22Rv1 (cell line): ENCODE measurements around the gene SCUBE1.

ENCODE experiments used
- H3K27ac ChIP-seq: fragments of 450-650 bp; 2 replicates; pipeline ENCODE4 v1.5.1; 2017
- CTCF ChIP-seq: fragments of 450-650 bp; IDR thresholded peaks from 2 replicates; pipeline ENCODE4 v1.5.1; 2017; ENCODE audit warnings: mild to moderate bottlenecking
- ZFX ChIP-seq: fragments of 450-650 bp; IDR thresholded peaks from 2 replicates; pipeline ENCODE4 v1.6.1; 2017; ENCODE audit warnings: antibody characterized with exemption, borderline replicate concordance

SCUBE1 gene

GRCh38 chr22:43343670-43344519 is 723 bp upstream of the SCUBE1 start:
- no peak for TF ChIP-seq CTCF
- TF ChIP-seq ZFX: no peak

GRCh38 chr22:43342347-43343261 is 568 bp downstream of the SCUBE1 start:
- no peak overlapping the region for H3K27ac ChIP-seq
- no peak for TF ChIP-seq CTCF
- TF ChIP-seq ZFX: no peak

More at GRCh38 chr22:43343670-43344519, 723 bp upstream of the SCUBE1 start:
- no peak overlapping the region for H3K27ac ChIP-seq

GRCh38 chr22:43341565-43341964 is 1.6 kb downstream of the SCUBE1 start:
- TF ChIP-seq ZFX (no peak), CTCF (no peak)
- H3K27ac ChIP-seq: no peak overlapping the region

- TF ChIP-seq ZFX: no peak
- no peak for TF ChIP-seq CTCF
- H3K27ac ChIP-seq: no peak overlapping the region
Measured at GRCh38 chr22:43338766-43339345, 4.3 kb downstream of the SCUBE1 start.

GRCh38 chr22:43337946-43338345 is 5.2 kb downstream of the SCUBE1 start:
- no peak overlapping the region for H3K27ac ChIP-seq
- TF ChIP-seq CTCF (no peak), ZFX (no peak)

GRCh38 chr22:43337385-43337784 is 5.8 kb downstream of the SCUBE1 start:
- no peak overlapping the region for H3K27ac ChIP-seq
- no peak for TF ChIP-seq ZFX

- TF ChIP-seq CTCF (no peak), ZFX (no peak)
Measured at GRCh38 chr22:43334378-43334777, 8.8 kb downstream of the SCUBE1 start.

More at GRCh38 chr22:43334378-43334777, 8.8 kb downstream of the SCUBE1 start:
- no peak overlapping the region for H3K27ac ChIP-seq
